Keratinocyte (primary cell): ENCODE data around the gene PTK7. TPM values are rescaled to one million over a fixed set of nuclear protein-coding genes. Genes with fewer than 3 reads are reported as not detected.

Experiments
- DNase-seq: peaks from one replicate; pipeline ENCODE4 v3.0.0-alpha.2; 2011; ENCODE audit warnings: low read depth, missing footprints, low spot score
- FAIRE-seq: peaks from 2 replicates; lab custom pipeline; 2011; peaks lifted over from hg19 to GRCh38; lab: Jason Lieb, UNC
- H2AFZ ChIP-seq: 2 replicates; pipeline ENCODE4 v1.6.0; 2012; ENCODE audit warnings: low read length, control low read depth, inconsistent platforms; ENCODE audit not compliant: control insufficient read depth
- H3K27ac ChIP-seq: 2 replicates; pipeline ENCODE4 v1.5.1; 2011; ENCODE audit warnings: low read length; ENCODE audit not compliant: control insufficient read depth, insufficient read depth
- H3K27me3 ChIP-seq: 3 replicates; pipeline ENCODE4 v1.6.0; 2011; ENCODE audit warnings: low read length; ENCODE audit not compliant: control insufficient read depth, insufficient read depth; ENCODE audit errors: extremely low read depth
- H3K36me3 ChIP-seq, 2 experiments: 2 replicates in 1 of 2; 3 replicates in 1 of 2; pipeline ENCODE4 v1.5.1; 2011; ENCODE audit warnings: low read length in 2 of 2, mild to moderate bottlenecking in 1 of 2; ENCODE audit not compliant: control insufficient read depth in 2 of 2, insufficient read depth in 2 of 2; ENCODE audit errors: extremely low read depth in 1 of 2
- H3K4me1 ChIP-seq: 3 replicates; pipeline ENCODE4 v1.5.1; 2011; ENCODE audit warnings: low read length; ENCODE audit not compliant: control insufficient read depth, insufficient read depth; ENCODE audit errors: extremely low read depth
- H3K4me2 ChIP-seq: 3 replicates; pipeline ENCODE4 v1.6.0; 2011; ENCODE audit warnings: low read depth, low read length; ENCODE audit not compliant: control insufficient read depth, insufficient read depth; ENCODE audit errors: extremely low read depth
- H3K4me3 ChIP-seq, 3 experiments: fragments of 200-600 bp in 1 of 3; sonication (generic) in 1 of 3; 2 replicates in 2 of 3; 3 replicates in 1 of 3; pipeline ENCODE4 v1.5.1; 2011 to 2016; ENCODE audit warnings: low read length in 3 of 3, mild to moderate bottlenecking in 3 of 3, control low read depth in 2 of 3, inconsistent platforms in 1 of 3, low read depth in 1 of 3, mixed read lengths in 1 of 3, mixed run types in 1 of 3, moderate library complexity in 1 of 3; ENCODE audit not compliant: control insufficient read depth in 2 of 3, insufficient read depth in 2 of 3; ENCODE audit errors: extremely low read depth in 1 of 3
- H3K79me2 ChIP-seq: 2 replicates; pipeline ENCODE4 v1.6.0; 2012; ENCODE audit warnings: low read length; ENCODE audit not compliant: control insufficient read depth, insufficient read depth
- H3K9ac ChIP-seq: 3 replicates; pipeline ENCODE4 v1.6.0; 2011; ENCODE audit warnings: low read length; ENCODE audit not compliant: control insufficient read depth, insufficient read depth; ENCODE audit errors: extremely low read depth
- H3K9me1 ChIP-seq: 3 replicates; pipeline ENCODE4 v1.6.0; 2011; ENCODE audit warnings: low read length; ENCODE audit not compliant: control insufficient read depth, insufficient read depth; ENCODE audit errors: extremely low read depth
- H3K9me3 ChIP-seq: 2 replicates; pipeline ENCODE4 v1.5.1; 2012; ENCODE audit warnings: low read depth, low read length; ENCODE audit not compliant: control insufficient read depth
- H4K20me1 ChIP-seq: 3 replicates; pipeline ENCODE4 v1.6.0; 2011; ENCODE audit warnings: low read length; ENCODE audit not compliant: control insufficient read depth, insufficient read depth; ENCODE audit errors: extremely low read depth
- CTCF ChIP-seq, 3 experiments: IDR thresholded peaks in 1 of 3; conservative IDR thresholded peaks in 1 of 3; optimal IDR thresholded peaks in 1 of 3; 2 replicates in 2 of 3; 3 replicates in 1 of 3; pipeline versions ENCODE3 to v1.5.1; 2011; ENCODE audit warnings: low read length in 3 of 3, mild to moderate bottlenecking in 3 of 3, moderate library complexity in 2 of 3, control low read depth in 1 of 3, inconsistent platforms in 1 of 3; ENCODE audit not compliant: insufficient read depth in 2 of 3; ENCODE audit errors: extremely low read depth in 1 of 3
- EZH2 ChIP-seq: IDR thresholded peaks from one replicate; pipeline ENCODE4 v1.6.1; 2012; ENCODE audit warnings: inconsistent platforms, mild to moderate bottlenecking, low read length, moderate library complexity
- dilution Hi-C: fragments of 300-500 bp; cut with MboI; formaldehyde crosslinking; loops from one replicate; pipeline ENCODE4 v1.7.0; 2020; ENCODE audit warnings: low sequenced_read_pairs; ENCODE audit not compliant: extremely low pct_ligation_motif_present
- polyA plus RNA-seq, 5 experiments: library from polyadenylated mRNA; depleted of rRNA in 3 of 5; stranded (reverse) in 3 of 5; stranded (forward) in 1 of 5; unstranded in 1 of 5; fragments of >200 nt; gene quantifications; 1 replicate in 1 of 5; 2 replicates in 3 of 5; 3 replicates in 1 of 5; pipeline versions ENCODE4 v1.2.1 to v1.2.3, GENCODE V29; 2011 to 2012; ENCODE audit warnings: missing spikeins in 2 of 5, low read depth in 1 of 5, low replicate concordance in 1 of 5

PTK7 gene
- polyA plus RNA-seq, 1 donor (not counting 4 experiments of a cell fraction or from before 2014, with no cell fraction given), result 58.8 TPM

GRCh38 chr6:43180058-43180457, 103.9 kb downstream of the PTK7 start:
- H3K9ac ChIP-seq, result no peak overlapping the region
- no peak for TF ChIP-seq CTCF (optimal IDR thresholded peaks at IDR 0.05 in 1 of 3, IDR thresholded peaks at IDR 0.05 in 1 of 3, conservative IDR thresholded peaks at IDR 0.05 in 1 of 3; ENCODE audit: extremely low read depth in 1 of 3, insufficient read depth in 2 of 3, low read length in 3 of 3)
- no peak for TF ChIP-seq EZH2
- no peaks in the 10 kb centered on the region for H3K9me3 ChIP-seq
- H2AFZ ChIP-seq, result no peak overlapping the region
- dilution Hi-C loops, result no loop called here
- peaks cover 17% of the 10 kb centered on the region for H3K4me1 ChIP-seq
- no peak overlapping the region for H3K27ac ChIP-seq
- peaks cover 4% of the 10 kb centered on the region for H3K9me1 ChIP-seq
- peaks cover 30 to 32% of the 10 kb centered on the region in 2 experiments for H3K36me3 ChIP-seq
- no peak overlapping the region for H3K4me3 ChIP-seq
- no peaks in the 10 kb centered on the region for H4K20me1 ChIP-seq
- FAIRE-seq (no peak), DNase-seq (no peak)
- peaks cover 20% of the 10 kb centered on the region for H3K79me2 ChIP-seq
- H3K4me2 ChIP-seq, result no peak overlapping the region
- H3K27me3 ChIP-seq, result no peaks in the 10 kb centered on the region

- peaks cover 4% of the 10 kb centered on the region for H3K9me1 ChIP-seq
- H4K20me1 ChIP-seq, result no peaks in the 10 kb centered on the region
- no peaks in the 10 kb centered on the region for H3K27me3 ChIP-seq
- H3K4me2 ChIP-seq, result no peak overlapping the region
- FAIRE-seq, result no peak
- peaks cover 24 to 28% of the 10 kb centered on the region in 2 experiments for H3K36me3 ChIP-seq
- H3K4me1 ChIP-seq, result peaks cover 20% of the 10 kb centered on the region
- no peak overlapping the region for H2AFZ ChIP-seq
- dilution Hi-C loops, result no loop called here
- no peak overlapping the region for H3K27ac ChIP-seq
- TF ChIP-seq CTCF (optimal IDR thresholded peaks at IDR 0.05 in 1 of 3, IDR thresholded peaks at IDR 0.05 in 1 of 3, conservative IDR thresholded peaks at IDR 0.05 in 1 of 3; ENCODE audit: extremely low read depth in 1 of 3, insufficient read depth in 2 of 3, low read length in 3 of 3) (no peak), EZH2 (no peak)
- H3K9me3 ChIP-seq, result no peaks in the 10 kb centered on the region
- DNase-seq, result no peak
- peaks cover 13% of the 10 kb centered on the region for H3K79me2 ChIP-seq
- no peak overlapping the region for H3K9ac ChIP-seq
- H3K4me3 ChIP-seq, result no peak overlapping the region
Measured at GRCh38 chr6:43180985-43181384, 104.9 kb downstream of the PTK7 start.
